Mesothelial cell of epicardium (in vitro differentiated cells): Measurements from ENCODE around the gene FXYD4. TPM values are rescaled to one million over a fixed set of nuclear protein-coding genes. Genes with fewer than 3 reads are reported as not detected.

ENCODE experiments used
- DNase-seq, 2 experiments: peaks; one replicate each; pipeline ENCODE4 v3.0.0; 2021; ENCODE audit warnings: low spot score in 2 of 2; ENCODE audit not compliant: unreplicated experiment in 2 of 2
- H3K27ac Mint-ChIP-seq: 2 replicates; pipeline ENCODE4 v1.8.0; 2021; ENCODE audit warnings: mixed read lengths
- H3K27me3 Mint-ChIP-seq: 2 replicates; pipeline ENCODE4 v1.8.0; 2021; ENCODE audit warnings: low read depth, mixed read lengths
- H3K36me3 Mint-ChIP-seq: 2 replicates; pipeline ENCODE4 v1.8.0; 2021; ENCODE audit warnings: mixed read lengths
- H3K4me1 Mint-ChIP-seq: 2 replicates; pipeline ENCODE4 v1.8.0; 2021; ENCODE audit warnings: mixed read lengths
- H3K4me3 Mint-ChIP-seq: 2 replicates; pipeline ENCODE4 v1.8.0; 2021; ENCODE audit warnings: mild to moderate bottlenecking, moderate library complexity, mixed read lengths
- H3K9me3 Mint-ChIP-seq: 2 replicates; pipeline ENCODE4 v1.8.0; 2021; ENCODE audit warnings: mixed read lengths
- total RNA-seq: library from RNA; stranded (reverse); gene quantifications from 3 replicates; pipeline ENCODE4 v1.2.1, GENCODE V29; 2021
- TF ChIP-seq, protein P1 (sequence below): fragments of 200-600 bp; sonication (generic); IDR thresholded peaks from one replicate; pipeline ENCODE4 v1.5.0; 2021; ENCODE audit warnings: antibody characterized with exemption; ENCODE audit not compliant: unreplicated experiment

The FXYD4 gene
- total RNA-seq, 1 donor from 2014 or later = not detected

- H3K27ac Mint-ChIP-seq = peak overlapping the region; percentile 89
- H3K9me3 Mint-ChIP-seq = no peaks in the 10 kb centered on the region
- TF ChIP-seq, protein P1, sequence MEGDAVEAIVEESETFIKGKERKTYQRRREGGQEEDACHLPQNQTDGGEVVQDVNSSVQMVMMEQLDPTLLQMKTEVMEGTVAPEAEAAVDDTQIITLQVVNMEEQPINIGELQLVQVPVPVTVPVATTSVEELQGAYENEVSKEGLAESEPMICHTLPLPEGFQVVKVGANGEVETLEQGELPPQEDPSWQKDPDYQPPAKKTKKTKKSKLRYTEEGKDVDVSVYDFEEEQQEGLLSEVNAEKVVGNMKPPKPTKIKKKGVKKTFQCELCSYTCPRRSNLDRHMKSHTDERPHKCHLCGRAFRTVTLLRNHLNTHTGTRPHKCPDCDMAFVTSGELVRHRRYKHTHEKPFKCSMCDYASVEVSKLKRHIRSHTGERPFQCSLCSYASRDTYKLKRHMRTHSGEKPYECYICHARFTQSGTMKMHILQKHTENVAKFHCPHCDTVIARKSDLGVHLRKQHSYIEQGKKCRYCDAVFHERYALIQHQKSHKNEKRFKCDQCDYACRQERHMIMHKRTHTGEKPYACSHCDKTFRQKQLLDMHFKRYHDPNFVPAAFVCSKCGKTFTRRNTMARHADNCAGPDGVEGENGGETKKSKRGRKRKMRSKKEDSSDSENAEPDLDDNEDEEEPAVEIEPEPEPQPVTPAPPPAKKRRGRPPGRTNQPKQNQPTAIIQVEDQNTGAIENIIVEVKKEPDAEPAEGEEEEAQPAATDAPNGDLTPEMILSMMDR = no peak
- peaks cover 3% of the 10 kb centered on the region for H3K27me3 Mint-ChIP-seq
- DNase-seq = no peak
- H3K4me3 Mint-ChIP-seq = peak overlapping the region; percentile 85
- no peaks in the 10 kb centered on the region for H3K36me3 Mint-ChIP-seq
- H3K4me1 Mint-ChIP-seq = peaks cover 9% of the 10 kb centered on the region
Observed at GRCh38 chr10:43361547-43362190, 9.8 kb upstream of the FXYD4 start.

GRCh38 chr10:43362191-43362839, 9.1 kb upstream of the FXYD4 start:
- Mint-ChIP-seq H3K9me3 (no peaks in the 10 kb centered on the region), H3K27me3 (peaks cover 3% of the 10 kb centered on the region), H3K27ac (peak overlapping the region; percentile 89), H3K4me3 (peak overlapping the region; percentile 85), H3K36me3 (no peaks in the 10 kb centered on the region), H3K4me1 (peaks cover 9% of the 10 kb centered on the region)
- DNase-seq = peak; percentile 90 to 91
- TF ChIP-seq, protein P1 = no peak

- Mint-ChIP-seq H3K27ac (no peak overlapping the region), H3K9me3 (no peaks in the 10 kb centered on the region), H3K4me3 (no peak overlapping the region), H3K36me3 (no peaks in the 10 kb centered on the region), H3K4me1 (peaks cover 9% of the 10 kb centered on the region), H3K27me3 (peaks cover 3% of the 10 kb centered on the region)
- DNase-seq = no peak
- TF ChIP-seq, protein P1 = no peak
Observed at GRCh38 chr10:43365001-43365400, 6.4 kb upstream of the FXYD4 start.

- no peaks in the 10 kb centered on the region for H3K36me3 Mint-ChIP-seq
Observed at GRCh38 chr10:43369921-43370320, 1.5 kb upstream of the FXYD4 start.

DNA sequence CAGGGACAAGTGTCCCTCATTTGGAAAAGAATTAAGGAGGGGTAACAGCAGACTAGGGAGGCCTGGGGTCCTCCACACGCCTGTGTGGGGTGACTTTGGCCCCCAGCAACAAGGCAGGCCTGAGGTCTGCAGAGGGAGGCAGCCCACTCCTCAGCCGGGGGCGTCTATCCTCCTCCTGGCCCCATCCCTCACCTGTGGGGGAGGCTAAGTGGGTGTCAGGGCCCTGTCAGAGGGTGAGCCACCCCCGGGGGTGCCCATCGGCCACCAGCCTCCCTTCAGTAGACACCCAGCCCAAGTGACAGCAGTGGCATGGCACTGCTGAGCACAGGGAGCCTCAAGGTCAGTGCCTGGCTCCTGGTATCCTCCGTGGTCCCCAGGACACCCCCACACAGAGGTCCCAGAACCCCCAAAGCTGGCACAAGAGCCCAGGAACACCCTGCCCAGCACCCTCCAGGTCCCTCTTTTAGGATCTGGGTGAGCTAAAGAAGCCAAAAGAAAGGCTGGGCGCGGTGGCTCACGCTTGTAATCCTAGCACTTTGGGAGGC, 693 bp upstream of the FXYD4 start:
- peaks cover 2% of the 10 kb centered on the region for H3K4me1 Mint-ChIP-seq
- no peak overlapping the region for H3K27ac Mint-ChIP-seq
- H3K27me3 Mint-ChIP-seq = no peaks in the 10 kb centered on the region
- H3K9me3 Mint-ChIP-seq = no peaks in the 10 kb centered on the region
- no peak for DNase-seq
- H3K36me3 Mint-ChIP-seq = no peaks in the 10 kb centered on the region
- TF ChIP-seq, protein P1 = no peak
- no peak overlapping the region for H3K4me3 Mint-ChIP-seq

More at GRCh38 chr10:43369921-43370320, 1.5 kb upstream of the FXYD4 start:
- no peak for DNase-seq
- TF ChIP-seq, protein P1 = no peak
- H3K27me3 Mint-ChIP-seq = no peaks in the 10 kb centered on the region
- H3K9me3 Mint-ChIP-seq = no peaks in the 10 kb centered on the region
- H3K4me3 Mint-ChIP-seq = no peak overlapping the region
- no peaks in the 10 kb centered on the region for H3K4me1 Mint-ChIP-seq
- no peak overlapping the region for H3K27ac Mint-ChIP-seq
